ENCODE data around the gene EYS. TPM values are rescaled to one million over a fixed set of nuclear protein-coding genes. Genes with fewer than 3 reads are reported as not detected.

EYS gene
- total and polyA plus RNA-seq, 9 of the 15 experiments (the other 6 are each of a cell fraction or from before 2014, with no cell fraction given), result 0.03 to 0.36 (median 0.10) TPM; not detected in 2

DNA sequence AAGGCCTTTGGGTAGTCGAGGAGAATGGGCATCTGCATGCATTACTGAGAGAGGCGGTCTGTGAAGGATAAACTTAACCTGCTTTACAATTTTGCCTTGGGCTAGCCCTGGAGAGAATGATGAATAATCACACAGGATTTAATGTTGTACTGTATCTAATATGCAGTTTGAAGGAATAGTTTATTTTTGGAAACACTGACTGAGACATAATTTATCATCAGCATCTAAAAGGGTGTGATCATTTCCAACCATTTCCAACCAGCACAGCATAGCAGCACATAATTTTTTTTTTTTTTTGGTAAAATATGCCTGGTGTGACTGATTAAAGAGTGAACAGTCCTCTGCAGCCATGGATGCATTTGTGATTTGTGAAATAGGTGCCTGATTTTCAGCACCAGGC lies 1552.0 kb downstream of the EYS start (continued):
- TF ChIP-seq HBP1 (CRISPR knock-in tag; IDR thresholded peaks at IDR 0.05) (no peak), NCOA2 (IDR thresholded peaks at IDR 0.05; ENCODE audit: partially characterized antibody in 2 of 2) (no peak), ILK (tag; IDR thresholded peaks at IDR 0.05; ENCODE audit: borderline replicate concordance, low read depth) (no peak), VEZF1 (CRISPR knock-in tag; IDR thresholded peaks at IDR 0.05) (no peak), PPARD (CRISPR knock-in tag; IDR thresholded peaks at IDR 0.05) (no peak), TCF3 (CRISPR knock-in tag; IDR thresholded peaks at IDR 0.05) (no peak), ZC3H11A (IDR thresholded peaks at IDR 0.05; ENCODE audit: low read depth, low read length) (no peak)
- TF ChIP-seq, protein P1, sequence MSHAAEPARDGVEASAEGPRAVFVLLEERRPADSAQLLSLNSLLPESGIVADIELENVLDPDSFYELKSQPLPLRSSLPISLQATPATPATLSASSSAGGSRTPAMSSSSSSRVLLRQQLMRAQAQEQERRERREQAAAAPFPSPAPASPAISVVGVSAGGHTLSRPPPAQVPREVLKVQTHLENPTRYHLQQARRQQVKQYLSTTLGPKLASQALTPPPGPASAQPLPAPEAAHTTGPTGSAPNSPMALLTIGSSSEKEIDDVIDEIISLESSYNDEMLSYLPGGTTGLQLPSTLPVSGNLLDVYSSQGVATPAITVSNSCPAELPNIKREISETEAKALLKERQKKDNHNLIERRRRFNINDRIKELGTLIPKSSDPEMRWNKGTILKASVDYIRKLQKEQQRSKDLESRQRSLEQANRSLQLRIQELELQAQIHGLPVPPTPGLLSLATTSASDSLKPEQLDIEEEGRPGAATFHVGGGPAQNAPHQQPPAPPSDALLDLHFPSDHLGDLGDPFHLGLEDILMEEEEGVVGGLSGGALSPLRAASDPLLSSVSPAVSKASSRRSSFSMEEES (CRISPR knock-in tag; IDR thresholded peaks at IDR 0.05), result no peak
